Vagina (tissue), 2 donors: ENCODE measurements around the gene HECTD4. TPM values are rescaled to one million over a fixed set of nuclear protein-coding genes. Genes with fewer than 3 reads are reported as not detected.

ENCODE experiments used
- DNase-seq, 2 donors: peaks; one replicate each; pipeline ENCODE4 v3.0.0-alpha.2; 2017; ENCODE audit errors: extremely low spot score in 2 of 2
- H3K27ac ChIP-seq: fragments of 200-600 bp; sonication (generic); one replicate; pipeline ENCODE4 v1.5.1; 2019
- H3K27me3 ChIP-seq: fragments of 200-600 bp; sonication (generic); one replicate; pipeline ENCODE4 v1.5.1; 2019
- H3K36me3 ChIP-seq, 2 donors: fragments of 200-600 bp; sonication (generic); one replicate each; pipeline ENCODE4 v1.5.1; 2017 to 2019
- H3K4me1 ChIP-seq: fragments of 200-600 bp; sonication (generic); one replicate; pipeline ENCODE4 v1.5.1; 2019
- H3K4me3 ChIP-seq, 2 donors: fragments of 200-600 bp; sonication (generic); 1 replicate in 1 of 2; 2 replicates in 1 of 2; pipeline ENCODE4 v1.5.1; 2016 to 2019
- H3K9me3 ChIP-seq: fragments of 200-600 bp; sonication (generic); one replicate; pipeline ENCODE4 v1.5.1; 2019
- POLR2A ChIP-seq, 2 donors: fragments of 450-650 bp; IDR thresholded peaks; one replicate each; pipeline ENCODE4 v1.6.1; 2017; ENCODE audit warnings: antibody characterized with exemption in 2 of 2, mild to moderate bottlenecking in 2 of 2, moderate library complexity in 2 of 2
- POLR2AphosphoS5 ChIP-seq, 2 donors: sonication (generic); formaldehyde crosslinking; IDR thresholded peaks; one replicate each; pipeline ENCODE4 v1.9.0; 2017; ENCODE audit warnings: antibody characterized with exemption in 2 of 2, mild to moderate bottlenecking in 2 of 2, low read depth in 1 of 2; ENCODE audit not compliant: insufficient read depth in 1 of 2
- intact Hi-C: fragments of 100-400 bp; cut with DNase I; formaldehyde crosslinking; loops from one replicate; pipeline ENCODE4 v1.15.1; 2023
- total RNA-seq: library from RNA; depleted of rRNA; stranded (reverse); fragments of >200 nt; gene quantifications from one replicate; pipeline ENCODE4 v1.2.3, GENCODE V29; 2016
- TF ChIP-seq, protein P1 (sequence below), 3 experiments: fragments of 450-650 bp in 2 of 3; fragments of 200-600 bp in 1 of 3; sonication (generic) in 1 of 3; IDR thresholded peaks; one replicate each; pipeline ENCODE4 v1.5.1; 2017 to 2019; ENCODE audit warnings: antibody characterized with exemption in 3 of 3, mild to moderate bottlenecking in 2 of 3, moderate library complexity in 2 of 3

The HECTD4 gene
- total RNA-seq, 1 donor from 2014 or later: 79.6 TPM

DNA sequence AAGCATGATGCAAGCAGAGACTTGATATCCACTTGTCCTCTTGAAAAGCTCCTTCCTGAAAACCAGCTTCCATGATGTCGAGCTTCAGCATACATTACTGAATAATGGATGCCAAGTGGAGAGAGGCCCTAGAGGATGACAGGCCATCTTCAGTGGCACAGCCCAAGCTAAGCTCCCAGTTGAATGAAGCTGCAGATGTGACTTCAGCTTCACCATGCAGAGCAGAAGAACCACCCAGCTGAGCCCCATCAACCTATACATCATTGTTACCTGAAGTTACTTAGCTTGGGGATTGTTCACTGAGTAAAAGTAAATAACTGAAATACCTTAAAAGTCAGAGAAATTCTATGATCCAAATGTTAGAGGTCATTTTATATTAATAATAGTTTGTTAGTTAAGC lies 93.6 kb downstream of the HECTD4 start:
- H3K27ac ChIP-seq: no peak overlapping the region

DNA sequence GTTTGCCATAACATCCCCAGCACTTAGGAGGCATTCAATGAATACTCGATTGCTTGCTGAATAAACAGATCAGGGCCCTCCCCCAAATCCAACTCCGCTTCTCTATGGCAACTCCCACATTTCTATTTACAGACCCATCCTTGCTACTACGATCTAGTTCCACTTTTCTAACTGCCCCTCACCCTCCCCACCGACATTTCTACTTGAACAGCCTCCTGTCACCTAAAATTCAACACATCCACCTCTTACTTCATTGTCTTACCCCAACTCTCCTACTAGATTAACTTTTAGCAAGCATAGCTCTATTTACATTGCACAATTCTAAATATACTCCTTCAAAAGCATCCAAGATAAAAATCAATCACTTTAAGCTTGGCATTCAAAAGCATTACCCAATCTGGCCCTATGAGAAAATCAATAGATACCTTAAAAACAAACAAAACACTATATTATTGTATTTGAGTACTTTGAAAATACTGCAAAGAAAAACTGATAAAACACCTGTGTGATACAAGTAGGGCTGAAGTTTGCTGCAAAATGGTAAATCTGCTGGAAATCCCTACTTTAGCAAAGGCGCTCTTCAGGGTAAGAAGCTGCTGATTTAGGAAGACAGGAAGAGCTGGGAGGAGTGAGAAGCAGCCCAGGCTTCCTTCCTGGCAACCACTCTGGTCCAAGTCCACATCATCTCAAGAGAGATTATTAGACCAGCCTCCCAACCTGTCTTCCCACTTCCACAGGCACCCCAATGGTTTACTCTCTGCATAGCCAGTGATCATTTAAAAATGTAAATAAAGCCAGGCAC lies 96.4 kb downstream of the HECTD4 start:
- no peaks in the 10 kb centered on the region for H3K9me3 ChIP-seq
- peaks cover 8% of the 10 kb centered on the region for H3K4me1 ChIP-seq
- DNase-seq: no peak
- peaks cover 0 to 12% of the 10 kb centered on the region in 2 donors for H3K36me3 ChIP-seq
- TF ChIP-seq POLR2A (IDR thresholded peaks at IDR 0.05) (no peak), POLR2AphosphoS5 (IDR thresholded peaks at IDR 0.05; ENCODE audit: insufficient read depth in 1 of 2, low read depth in 1 of 2) (no peak)
- TF ChIP-seq, protein P1, sequence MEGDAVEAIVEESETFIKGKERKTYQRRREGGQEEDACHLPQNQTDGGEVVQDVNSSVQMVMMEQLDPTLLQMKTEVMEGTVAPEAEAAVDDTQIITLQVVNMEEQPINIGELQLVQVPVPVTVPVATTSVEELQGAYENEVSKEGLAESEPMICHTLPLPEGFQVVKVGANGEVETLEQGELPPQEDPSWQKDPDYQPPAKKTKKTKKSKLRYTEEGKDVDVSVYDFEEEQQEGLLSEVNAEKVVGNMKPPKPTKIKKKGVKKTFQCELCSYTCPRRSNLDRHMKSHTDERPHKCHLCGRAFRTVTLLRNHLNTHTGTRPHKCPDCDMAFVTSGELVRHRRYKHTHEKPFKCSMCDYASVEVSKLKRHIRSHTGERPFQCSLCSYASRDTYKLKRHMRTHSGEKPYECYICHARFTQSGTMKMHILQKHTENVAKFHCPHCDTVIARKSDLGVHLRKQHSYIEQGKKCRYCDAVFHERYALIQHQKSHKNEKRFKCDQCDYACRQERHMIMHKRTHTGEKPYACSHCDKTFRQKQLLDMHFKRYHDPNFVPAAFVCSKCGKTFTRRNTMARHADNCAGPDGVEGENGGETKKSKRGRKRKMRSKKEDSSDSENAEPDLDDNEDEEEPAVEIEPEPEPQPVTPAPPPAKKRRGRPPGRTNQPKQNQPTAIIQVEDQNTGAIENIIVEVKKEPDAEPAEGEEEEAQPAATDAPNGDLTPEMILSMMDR (IDR thresholded peaks at IDR 0.05): no peak
- intact Hi-C loops: no loop called here
- H3K27ac ChIP-seq: no peak overlapping the region
- no peak overlapping the region for H3K4me3 ChIP-seq
- H3K27me3 ChIP-seq: no peaks in the 10 kb centered on the region

More for the DNA sequence above, 93.6 kb downstream of the HECTD4 start:
- Histone ChIP-seq H3K27me3 (no peaks in the 10 kb centered on the region), H3K4me3 (no peak overlapping the region), H3K4me1 (peaks cover 8% of the 10 kb centered on the region), H3K9me3 (no peaks in the 10 kb centered on the region), H3K36me3 (peaks cover 0 to 12% of the 10 kb centered on the region in 2 donors)
- intact Hi-C loops: no loop called here
- no peak for DNase-seq
- TF ChIP-seq POLR2A (IDR thresholded peaks at IDR 0.05) (no peak), POLR2AphosphoS5 (IDR thresholded peaks at IDR 0.05; ENCODE audit: insufficient read depth in 1 of 2, low read depth in 1 of 2) (no peak)
- TF ChIP-seq, protein P1 (IDR thresholded peaks at IDR 0.05): no peak

DNA sequence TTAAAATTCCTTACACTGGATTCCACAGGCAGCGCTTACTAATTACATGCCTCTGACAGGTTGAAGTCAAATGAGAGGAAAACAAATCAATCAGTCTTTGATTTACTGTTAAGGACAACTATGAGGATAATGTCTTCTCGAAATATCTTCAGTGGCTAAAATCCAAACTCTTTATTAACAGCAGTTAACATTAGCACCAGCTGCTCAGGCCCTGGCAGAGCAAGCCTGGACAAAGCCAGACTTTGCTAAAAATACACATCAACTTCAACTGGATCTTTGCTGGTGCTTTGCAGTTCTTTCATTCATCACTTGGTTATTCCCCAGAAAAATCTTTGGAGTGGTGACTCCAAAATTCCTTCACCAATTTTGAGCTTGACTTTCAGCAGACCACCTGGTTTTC lies 98.7 kb downstream of the HECTD4 start:
- no peaks in the 10 kb centered on the region for H3K27me3 ChIP-seq
- peaks cover 8% of the 10 kb centered on the region for H3K4me1 ChIP-seq
- H3K9me3 ChIP-seq: no peaks in the 10 kb centered on the region
- H3K36me3 ChIP-seq: no peaks in the 10 kb centered on the region
- TF ChIP-seq POLR2A (IDR thresholded peaks at IDR 0.05) (no peak), POLR2AphosphoS5 (IDR thresholded peaks at IDR 0.05; ENCODE audit: insufficient read depth in 1 of 2, low read depth in 1 of 2) (no peak)
- TF ChIP-seq, protein P1 (IDR thresholded peaks at IDR 0.05): no peak
- no peak overlapping the region for H3K27ac ChIP-seq
- intact Hi-C loops: no loop called here
- no peak for DNase-seq
- H3K4me3 ChIP-seq: no peak overlapping the region

DNA sequence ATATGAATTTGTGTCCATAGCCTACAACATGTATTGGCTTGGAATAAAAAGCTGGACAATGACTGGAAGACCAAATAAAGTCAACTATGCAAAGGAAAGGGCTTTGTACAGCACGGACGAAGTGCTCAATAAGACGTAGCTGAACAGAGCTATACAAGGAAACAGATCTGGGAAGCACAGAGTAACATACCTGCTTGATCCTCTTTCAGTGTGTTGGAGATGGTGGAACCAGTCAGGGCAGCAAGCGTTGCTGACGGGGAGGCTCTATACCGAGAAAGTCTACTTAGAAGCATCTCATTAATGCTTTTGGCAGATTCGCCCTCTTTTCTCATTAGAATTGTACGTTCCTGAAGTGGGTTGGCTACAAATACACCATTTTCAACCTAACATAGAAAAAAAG lies 99.3 kb downstream of the HECTD4 start:
- no peak for DNase-seq
- H3K4me1 ChIP-seq: peaks cover 8% of the 10 kb centered on the region
- TF ChIP-seq POLR2AphosphoS5 (IDR thresholded peaks at IDR 0.05; ENCODE audit: insufficient read depth in 1 of 2, low read depth in 1 of 2) (no peak), POLR2A (IDR thresholded peaks at IDR 0.05) (no peak)
- TF ChIP-seq, protein P1 (IDR thresholded peaks at IDR 0.05): no peak
- H3K27ac ChIP-seq: no peak overlapping the region
- H3K27me3 ChIP-seq: no peaks in the 10 kb centered on the region
- H3K36me3 ChIP-seq: no peaks in the 10 kb centered on the region
- intact Hi-C loops: no loop called here
- no peak overlapping the region for H3K4me3 ChIP-seq
- H3K9me3 ChIP-seq: no peaks in the 10 kb centered on the region

DNA sequence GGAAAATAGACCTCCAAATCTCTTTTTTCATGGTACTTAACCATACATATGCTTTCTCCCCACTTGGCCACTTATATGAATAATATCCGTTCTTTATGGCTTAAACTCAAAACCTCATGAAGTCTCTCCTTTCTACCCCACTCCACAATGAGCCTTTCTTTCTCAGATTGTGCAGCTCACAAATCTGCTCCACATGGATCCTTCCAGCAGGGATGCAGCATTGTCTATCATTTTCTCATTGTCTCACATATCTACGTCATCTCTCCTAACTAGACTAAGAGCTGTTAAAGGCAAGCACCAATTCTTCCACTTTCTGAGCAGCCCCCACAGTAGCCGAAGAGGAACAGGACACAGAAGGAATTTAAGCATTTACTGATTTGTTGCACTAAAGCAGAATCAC lies 106.4 kb downstream of the HECTD4 start:
- intact Hi-C loops: no loop called here
- Histone ChIP-seq H3K9me3 (no peaks in the 10 kb centered on the region), H3K27ac (no peak overlapping the region), H3K4me1 (no peaks in the 10 kb centered on the region), H3K36me3 (peaks cover 0 to 17% of the 10 kb centered on the region in 2 donors), H3K27me3 (no peaks in the 10 kb centered on the region), H3K4me3 (no peak overlapping the region)
- TF ChIP-seq POLR2AphosphoS5 (IDR thresholded peaks at IDR 0.05; ENCODE audit: insufficient read depth in 1 of 2, low read depth in 1 of 2) (no peak), POLR2A (IDR thresholded peaks at IDR 0.05) (no peak)
- TF ChIP-seq, protein P1 (IDR thresholded peaks at IDR 0.05): no peak
- no peak for DNase-seq
